HepG2 (cell line): ENCODE measurements around the gene HSP90AB1. TPM values are rescaled to one million over a fixed set of nuclear protein-coding genes. Genes with fewer than 3 reads are reported as not detected.

ENCODE experiments used
- DNMT3B ChIP-seq: conservative IDR thresholded peaks from 2 replicates; pipeline ENCODE4 v1.6.1; 2016; ENCODE audit warnings: missing biosample characterization, control low read depth
- ELF1 ChIP-seq: sonication (generic); formaldehyde crosslinking; IDR thresholded peaks from 2 replicates; pipeline ENCODE4 v1.4.0; 2020; ENCODE audit warnings: missing genetic modification reagents
- FUBP1 ChIP-seq: sonication (generic); formaldehyde crosslinking; IDR thresholded peaks from 2 replicates; pipeline ENCODE4 v1.5.1; 2020; ENCODE audit warnings: missing genetic modification reagents, mild to moderate bottlenecking, borderline replicate concordance
- HDAC6 ChIP-seq: fragments of 200-600 bp; sonication (generic); IDR thresholded peaks from 2 replicates; pipeline ENCODE4 v1.7.0; 2017; ENCODE audit warnings: mild to moderate bottlenecking, antibody characterized with exemption, low read length, low read depth
- HNRNPK ChIP-seq: fragments of 200-400 bp; formaldehyde crosslinking; IDR thresholded peaks from 2 replicates; pipeline ENCODE4 v1.6.1; 2018; ENCODE audit warnings: low read length, low read depth, moderate library complexity, mild to moderate bottlenecking; ENCODE audit not compliant: poor library complexity, severe bottlenecking
- HNRNPUL1 ChIP-seq: fragments of 200-400 bp; formaldehyde crosslinking; IDR thresholded peaks from 2 replicates; pipeline ENCODE4 v1.6.1; 2017; ENCODE audit warnings: low read depth, mild to moderate bottlenecking, low read length, moderate library complexity
- IRF2 ChIP-seq: IDR thresholded peaks from 2 replicates; pipeline ENCODE4 v1.6.1; 2018; ENCODE audit warnings: missing genetic modification reagents, missing compliant biosample characterization
- JDP2 ChIP-seq: sonication (generic); formaldehyde crosslinking; IDR thresholded peaks from 2 replicates; pipeline ENCODE4 v1.8.1; 2022; ENCODE audit warnings: missing genetic modification reagents, borderline replicate concordance
- KLF13 ChIP-seq: sonication (generic); formaldehyde crosslinking; IDR thresholded peaks from 2 replicates; pipeline ENCODE4 v1.4.0; 2020; ENCODE audit warnings: mild to moderate bottlenecking, missing genetic modification reagents
- MIXL1 ChIP-seq: IDR thresholded peaks from 2 replicates; pipeline ENCODE4 v1.6.1; 2016
- MXI1 ChIP-seq: IDR thresholded peaks from 3 replicates; pipeline ENCODE4 v1.6.1; 2012; ENCODE audit warnings: low read depth, low read length, inconsistent platforms, borderline replicate concordance
- NCOA1 ChIP-seq: sonication (generic); formaldehyde crosslinking; IDR thresholded peaks from 2 replicates; pipeline ENCODE4 v1.9.0; 2021; ENCODE audit warnings: missing genetic modification reagents
- NFKBIZ ChIP-seq: IDR thresholded peaks from 2 replicates; pipeline ENCODE4 v1.6.1; 2018; ENCODE audit warnings: missing genetic modification reagents, missing compliant biosample characterization
- PAX8 ChIP-seq: sonication (generic); formaldehyde crosslinking; IDR thresholded peaks from 2 replicates; pipeline ENCODE4 v1.8.0; 2022; ENCODE audit warnings: mild to moderate bottlenecking, missing genetic modification reagents, borderline replicate concordance
- POLR2AphosphoS2 ChIP-seq: IDR thresholded peaks from 2 replicates; pipeline ENCODE4 v1.6.1; 2011; ENCODE audit warnings: low read depth, low read length, improper control_type of control experiment
- REL ChIP-seq: sonication (generic); formaldehyde crosslinking; conservative IDR thresholded peaks from 2 replicates; pipeline ENCODE4 v1.8.0; 2022; ENCODE audit warnings: mild to moderate bottlenecking, missing genetic modification reagents, moderate library complexity
- SRSF9 ChIP-seq: fragments of 200-400 bp; formaldehyde crosslinking; IDR thresholded peaks from 2 replicates; pipeline ENCODE4 v1.6.1; 2018; ENCODE audit warnings: borderline replicate concordance, mild to moderate bottlenecking, low read depth, low read length; ENCODE audit not compliant: insufficient read depth, poor library complexity, severe bottlenecking
- TARDBP ChIP-seq: sonication (generic); formaldehyde crosslinking; IDR thresholded peaks from 2 replicates; pipeline ENCODE4 v1.8.0; 2022; ENCODE audit warnings: mild to moderate bottlenecking, missing genetic modification reagents
- TEAD3 ChIP-seq: optimal IDR thresholded peaks from 2 replicates; pipeline ENCODE3; 2016; ENCODE audit warnings: borderline replicate concordance
- ZBTB38 ChIP-seq: sonication (generic); formaldehyde crosslinking; IDR thresholded peaks from 2 replicates; pipeline ENCODE4 v1.5.1; 2020; ENCODE audit warnings: mild to moderate bottlenecking, missing genetic modification reagents
- ZEB1 ChIP-seq: IDR thresholded peaks from 2 replicates; pipeline ENCODE4 v1.6.1; 2012; ENCODE audit warnings: mild to moderate bottlenecking, low read depth, inconsistent platforms; ENCODE audit not compliant: insufficient replicate concordance
- ZNF20 ChIP-seq: sonication (generic); formaldehyde crosslinking; IDR thresholded peaks from 2 replicates; pipeline ENCODE4 v1.4.0; 2020; ENCODE audit warnings: mild to moderate bottlenecking, moderate library complexity, missing genetic modification reagents
- ZNF501 ChIP-seq: sonication (generic); formaldehyde crosslinking; IDR thresholded peaks from 2 replicates; pipeline ENCODE4 v1.5.1; 2020; ENCODE audit warnings: mild to moderate bottlenecking, moderate library complexity, missing genetic modification reagents
- ZNF839 ChIP-seq: sonication (generic); formaldehyde crosslinking; IDR thresholded peaks from 2 replicates; pipeline ENCODE4 v1.4.0; 2020; ENCODE audit warnings: missing genetic modification reagents, mild to moderate bottlenecking, borderline replicate concordance
- polyA plus RNA-seq, 8 experiments: library from polyadenylated mRNA; depleted of rRNA in 3 of 8; stranded (reverse) in 7 of 8; unstranded in 1 of 8; fragments of >200 nt; fragmentation: Illumina TruSeq in 4 of 8; extraction: Trizol in 4 of 8; gene quantifications; 2 replicates each; pipeline versions ENCODE4 v1.2.1 to v1.2.3, GENCODE V29; 2011 to 2016; ENCODE audit warnings: low read depth in 4 of 8, missing spikeins in 1 of 8, mixed read lengths in 1 of 8; ENCODE audit not compliant: insufficient read depth in 1 of 8
- total RNA-seq, 5 experiments: library from RNA; depleted of rRNA; stranded (reverse); fragments of >200 nt; fragmentation: Illumina TruSeq; extraction: Trizol; gene quantifications; 2 replicates each; pipeline ENCODE4 v1.2.3, GENCODE V29; 2016; ENCODE audit warnings: low read depth in 1 of 5
- TF ChIP-seq, protein P1 (sequence below): IDR thresholded peaks from 2 replicates; pipeline ENCODE4 v1.6.1; 2018; ENCODE audit warnings: missing genetic modification reagents, mild to moderate bottlenecking, missing compliant biosample characterization
- TF ChIP-seq, protein P2 (sequence below): sonication (generic); formaldehyde crosslinking; IDR thresholded peaks from 2 replicates; pipeline ENCODE4 v1.5.0; 2020; ENCODE audit warnings: mild to moderate bottlenecking, missing genetic modification reagents

The HSP90AB1 gene
- total and polyA plus RNA-seq, 2 of the 13 experiments (the other 11 are each of a cell fraction or from before 2014, with no cell fraction given) = 1,325 to 1,472 TPM

DNA sequence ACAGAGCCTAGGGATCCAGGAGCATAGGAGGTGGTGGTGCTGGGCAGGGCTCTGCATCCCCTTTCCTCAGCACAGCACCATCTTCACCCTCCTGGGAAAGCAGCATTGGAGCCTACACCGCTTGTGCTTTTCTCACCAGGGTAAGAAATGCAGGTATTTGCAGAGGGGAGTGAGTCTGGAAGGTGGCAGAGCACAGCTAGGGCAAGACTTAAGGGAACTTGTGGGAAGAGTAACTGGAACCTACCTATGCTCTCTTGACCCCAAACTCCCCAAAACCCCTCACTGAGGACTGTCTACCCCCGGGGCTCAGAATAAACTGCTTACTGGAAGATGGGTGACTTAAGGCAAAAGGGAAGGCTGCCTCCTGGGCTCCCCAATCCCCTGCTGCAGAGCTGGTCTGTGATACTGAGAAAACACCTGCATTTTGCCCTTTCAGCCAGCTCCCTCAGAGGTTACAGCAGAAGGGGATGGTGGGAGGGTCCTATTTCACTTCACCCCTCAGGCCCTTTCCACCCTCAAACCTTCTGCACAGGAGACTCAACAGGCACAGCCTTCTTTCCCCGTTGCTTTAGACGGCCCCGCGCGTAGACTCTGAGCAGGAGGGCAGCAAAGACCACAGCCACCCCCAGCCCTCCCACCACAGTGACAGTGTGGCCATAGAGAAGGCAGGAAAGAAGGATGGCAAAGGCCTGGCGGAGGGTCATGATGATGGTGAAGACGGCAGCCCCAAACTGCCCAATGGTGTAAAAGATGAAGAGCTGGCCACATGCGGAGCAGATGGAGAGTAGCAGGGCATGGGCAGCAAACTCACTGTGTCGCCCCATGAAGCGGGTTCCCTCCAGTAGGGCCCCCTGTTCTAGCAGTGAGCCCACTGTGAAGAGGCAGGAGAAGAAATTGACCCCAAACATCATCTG is 7.5 kb downstream of the HSP90AB1 start (continued):
- TF ChIP-seq REL (CRISPR knock-in tag) (no peak; the same call in 1 of the 2 replicates), JDP2 (no peak), KLF13 (CRISPR knock-in tag) (no peak), PAX8 (CRISPR knock-in tag) (no peak), SRSF9 (no peak), ZEB1 (no peak), ZNF839 (CRISPR knock-in tag) (no peak), ZBTB38 (CRISPR knock-in tag) (peak; percentile 48; the same call in 1 of the 2 replicates), DNMT3B (CRISPR knock-in tag) (no peak; the same call in 1 of the 2 replicates), FUBP1 (CRISPR knock-in tag) (no peak), NCOA1 (no peak), MXI1 (no peak), ELF1 (CRISPR knock-in tag) (no peak), POLR2AphosphoS2 (peak; percentile 94), ZNF20 (CRISPR knock-in tag) (no peak), NFKBIZ (CRISPR knock-in tag) (0 out of 2 replicates have a peak, but pooled peaks have one; percentile 20), TARDBP (CRISPR knock-in tag) (peak; percentile 36; the same call in 1 of the 2 replicates), ZNF501 (CRISPR knock-in tag) (peak; percentile 11; the same call in 1 of the 2 replicates), HNRNPK (no peak), HNRNPUL1 (no peak), MIXL1 (CRISPR knock-in tag) (no peak), IRF2 (no peak; the same call in 1 of the 2 replicates), HDAC6 (no peak), TEAD3 (CRISPR knock-in tag) (no peak)
- TF ChIP-seq, protein P1, sequence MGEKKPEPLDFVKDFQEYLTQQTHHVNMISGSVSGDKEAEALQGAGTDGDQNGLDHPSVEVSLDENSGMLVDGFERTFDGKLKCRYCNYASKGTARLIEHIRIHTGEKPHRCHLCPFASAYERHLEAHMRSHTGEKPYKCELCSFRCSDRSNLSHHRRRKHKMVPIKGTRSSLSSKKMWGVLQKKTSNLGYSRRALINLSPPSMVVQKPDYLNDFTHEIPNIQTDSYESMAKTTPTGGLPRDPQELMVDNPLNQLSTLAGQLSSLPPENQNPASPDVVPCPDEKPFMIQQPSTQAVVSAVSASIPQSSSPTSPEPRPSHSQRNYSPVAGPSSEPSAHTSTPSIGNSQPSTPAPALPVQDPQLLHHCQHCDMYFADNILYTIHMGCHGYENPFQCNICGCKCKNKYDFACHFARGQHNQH (CRISPR knock-in tag) = no peak; the same call in 1 of the 2 replicates
- TF ChIP-seq, protein P2, sequence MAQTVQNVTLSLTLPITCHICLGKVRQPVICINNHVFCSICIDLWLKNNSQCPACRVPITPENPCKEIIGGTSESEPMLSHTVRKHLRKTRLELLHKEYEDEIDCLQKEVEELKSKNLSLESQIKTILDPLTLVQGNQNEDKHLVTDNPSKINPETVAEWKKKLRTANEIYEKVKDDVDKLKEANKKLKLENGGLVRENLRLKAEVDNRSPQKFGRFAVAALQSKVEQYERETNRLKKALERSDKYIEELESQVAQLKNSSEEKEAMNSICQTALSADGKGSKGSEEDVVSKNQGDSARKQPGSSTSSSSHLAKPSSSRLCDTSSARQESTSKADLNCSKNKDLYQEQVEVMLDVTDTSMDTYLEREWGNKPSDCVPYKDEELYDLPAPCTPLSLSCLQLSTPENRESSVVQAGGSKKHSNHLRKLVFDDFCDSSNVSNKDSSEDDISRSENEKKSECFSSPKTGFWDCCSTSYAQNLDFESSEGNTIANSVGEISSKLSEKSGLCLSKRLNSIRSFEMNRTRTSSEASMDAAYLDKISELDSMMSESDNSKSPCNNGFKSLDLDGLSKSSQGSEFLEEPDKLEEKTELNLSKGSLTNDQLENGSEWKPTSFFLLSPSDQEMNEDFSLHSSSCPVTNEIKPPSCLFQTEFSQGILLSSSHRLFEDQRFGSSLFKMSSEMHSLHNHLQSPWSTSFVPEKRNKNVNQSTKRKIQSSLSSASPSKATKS (CRISPR knock-in tag) = no peak
